Right lobe of liver (tissue), 6 donors: ENCODE results near the gene KYAT1. TPM values are rescaled to one million over a fixed set of nuclear protein-coding genes. Genes with fewer than 3 reads are reported as not detected.

Experiments
- ATAC-seq, 4 donors: fragments of 200-7000 bp; cut with Tn5 transposase; one replicate each; pipeline ENCODE4 v1.9.1; 2020; ENCODE audit warnings: mild to moderate bottlenecking in 4 of 4, moderate library complexity in 4 of 4
- DNase-seq, 3 donors: peaks; one replicate each; pipeline ENCODE4 v3.0.0-alpha.2; 2020
- H3K27ac ChIP-seq, 3 donors: fragments of 200-600 bp; one replicate each; pipeline ENCODE4 v1.8.0; 2022
- H3K27me3 ChIP-seq, 2 donors: fragments of 200-600 bp; one replicate each; pipeline ENCODE4 v1.8.0; 2022
- H3K36me3 ChIP-seq, 4 donors: fragments of 200-600 bp; sonication (generic) in 1 of 4; one replicate each; pipeline versions ENCODE4 v1.5.1 to v1.8.0; 2017 to 2022; ENCODE audit warnings: control low read depth in 1 of 4
- H3K4me1 ChIP-seq, 4 donors: fragments of 200-600 bp; sonication (generic) in 1 of 4; one replicate each; pipeline versions ENCODE4 v1.5.1 to v1.8.0; 2017 to 2022; ENCODE audit warnings: control low read depth in 1 of 4
- H3K4me3 ChIP-seq, 3 donors: fragments of 200-600 bp; one replicate each; pipeline ENCODE4 v1.8.0; 2022
- H3K9me3 ChIP-seq, 4 donors: fragments of 200-600 bp; sonication (generic) in 1 of 4; one replicate each; pipeline versions ENCODE4 v1.5.1 to v1.8.0; 2017 to 2022; ENCODE audit warnings: control low read depth in 1 of 4
- CTCF ChIP-seq, 4 donors: fragments of 200-600 bp in 3 of 4; fragments of 450-650 bp in 1 of 4; IDR thresholded peaks; one replicate each; pipeline versions ENCODE4 v1.5.1 to v1.8.0; 2016 to 2022; ENCODE audit warnings: antibody characterized with exemption in 4 of 4, mild to moderate bottlenecking in 2 of 4
- POLR2A ChIP-seq: fragments of 450-650 bp; IDR thresholded peaks from one replicate; pipeline ENCODE4 v1.6.1; 2017; ENCODE audit warnings: antibody characterized with exemption, mild to moderate bottlenecking
- WGBS: methylation state at CpG from one replicate; pipeline ENCODE4 v1.1.6; 2018; ENCODE audit warnings: low coverage, low lambda C conversion rate; ENCODE audit not compliant: insufficient coverage; ENCODE audit errors: missing lambda C conversion rate; 5-methylcytosine and 5-hydroxymethylcytosine counted together
- intact Hi-C, 2 donors: fragments of 100-400 bp; cut with DNase I; formaldehyde crosslinking; loops; one replicate each; pipeline versions ENCODE4 v1.11.2 to v1.14.1; 2022
- total RNA-seq, 6 experiments: library from RNA; depleted of rRNA in 2 of 6; stranded (reverse); fragments of >200 nt in 2 of 6; fragmentation: NEBNext Ultra II Directional in 3 of 6; extraction: Animal tissue kit (Norgen Biotek cat#: 25700) in 3 of 6; gene quantifications; one replicate each; pipeline versions ENCODE4 v1.1.0 to v1.2.4, GENCODE V29; 2016 to 2023
- donor health status: DM: no; HTN: yes; CAD: no.
- donor health status: DM: no; HTN: no; CAD: no.
- donor health status: DM: no; HTN: no; CAD: no.
- donor health status: DM: no; HTN: yes; CAD: no.
- donor health status: DM: no; HTN: yes; CAD: no.

Gene KYAT1
- total RNA-seq, 6 experiments from 2014 or later: 7.2 to 12.7 (median 10.4) TPM

GRCh38 chr9:128913995-128914772, 32.4 kb upstream of the KYAT1 start:
- DNase-seq (no peak), ATAC-seq (no peak)
- Histone ChIP-seq H3K36me3 (peaks cover 0 to 31% (median 15%) of the 10 kb centered on the region in 4 donors), H3K4me3 (peak overlapping the region in 2 of 3 donors; percentile 83 to 85), H3K27ac (peak overlapping the region; percentile 23 to 86 (median 49)), H3K4me1 (peaks cover 4 to 47% (median 20%) of the 10 kb centered on the region in 4 donors), H3K9me3 (no peaks in the 10 kb centered on the region), H3K27me3 (no peaks in the 10 kb centered on the region)
- no peak for TF ChIP-seq CTCF (IDR thresholded peaks at IDR 0.05)
- no peak for TF ChIP-seq POLR2A
- WGBS: 41% methylated on average over 7 of the region's 23 CpGs
- intact Hi-C loops: no loop called here

- H3K4me1 ChIP-seq: peaks cover 4 to 38% (median 16%) of the 10 kb centered on the region in 4 donors
- H3K27ac ChIP-seq: peak overlapping the region; percentile 23 to 60 (median 49)
- intact Hi-C loops: no loop called here
- WGBS: 62% methylated on average over 6 of the region's 15 CpGs
- TF ChIP-seq CTCF (IDR thresholded peaks at IDR 0.05) (no peak), POLR2A (no peak)
- no peak overlapping the region for H3K4me3 ChIP-seq
- H3K9me3 ChIP-seq: no peaks in the 10 kb centered on the region
- no peak for DNase-seq
- no peak for ATAC-seq
- H3K27me3 ChIP-seq: no peaks in the 10 kb centered on the region
- H3K36me3 ChIP-seq: peaks cover 2 to 40% (median 20%) of the 10 kb centered on the region in 4 donors
These were observed 31.5 kb upstream of the KYAT1 start for GRCh38 chr9:128913048-128913900.

- Histone ChIP-seq H3K4me1 (peaks cover under 1 to 29% (median 14%) of the 10 kb centered on the region in 4 donors), H3K36me3 (peaks cover 2 to 49% (median 26%) of the 10 kb centered on the region in 4 donors), H3K27me3 (no peaks in the 10 kb centered on the region), H3K4me3 (no peak overlapping the region), H3K27ac (peak overlapping the region; percentile 49 to 68 (median 62)), H3K9me3 (no peaks in the 10 kb centered on the region)
- 69% methylated on average over 14 of the region's 15 CpGs for WGBS
- TF ChIP-seq CTCF (IDR thresholded peaks at IDR 0.05): no peak
- no peak for TF ChIP-seq POLR2A
- intact Hi-C loops: no loop called here
- DNase-seq (no peak), ATAC-seq (no peak)
These were observed 30.6 kb upstream of the KYAT1 start for GRCh38 chr9:128912270-128912853.

- WGBS: 53% methylated on average over 4 of the region's 8 CpGs
- peaks cover 0 to 28% (median 14%) of the 10 kb centered on the region in 4 donors for H3K4me1 ChIP-seq
- H3K36me3 ChIP-seq: peaks cover 2 to 57% (median 28%) of the 10 kb centered on the region in 4 donors
- peak overlapping the region; percentile 37 to 68 (median 62) for H3K27ac ChIP-seq
- DNase-seq (peak; percentile 69 to 72 (median 70)), ATAC-seq (peak; percentile 44 to 63 (median 50))
- no peaks in the 10 kb centered on the region for H3K27me3 ChIP-seq
- no peak for TF ChIP-seq POLR2A
- H3K4me3 ChIP-seq: no peak overlapping the region
- H3K9me3 ChIP-seq: no peaks in the 10 kb centered on the region
- intact Hi-C loops: no loop called here
These were observed 29.8 kb upstream of the KYAT1 start for GRCh38 chr9:128911529-128912035.
